HCT116 (cell line): ENCODE results near the gene TMPRSS13.

ENCODE experiments used
- CEBPB ChIP-seq: IDR thresholded peaks from 2 replicates; pipeline ENCODE4 v1.6.1; 2012; ENCODE audit warnings: low read depth
- ELF1 ChIP-seq: IDR thresholded peaks from 2 replicates; pipeline ENCODE4 v1.6.1; 2012; ENCODE audit warnings: low read depth, borderline replicate concordance
- EZH2 ChIP-seq: fragments of 200-600 bp; sonication (generic); IDR thresholded peaks from 2 replicates; pipeline ENCODE4 v1.6.1; 2017; ENCODE audit warnings: antibody characterized with exemption, mixed run types
- FOSL1 ChIP-seq: IDR thresholded peaks from 2 replicates; pipeline ENCODE4 v1.6.1; 2012; ENCODE audit warnings: low read depth
- JUND ChIP-seq: IDR thresholded peaks from 2 replicates; pipeline ENCODE4 v1.6.1; 2012
- POLR2A ChIP-seq: IDR thresholded peaks from 2 replicates; pipeline ENCODE4 v1.7.0; 2011; ENCODE audit warnings: borderline replicate concordance; ENCODE audit not compliant: insufficient read depth, insufficient read length; ENCODE audit errors: extremely low read depth
- POLR2AphosphoS5 ChIP-seq: IDR thresholded peaks from 2 replicates; pipeline ENCODE4 v1.6.1; 2011; ENCODE audit warnings: mild to moderate bottlenecking, low read depth, low read length, moderate library complexity
- SIN3A ChIP-seq: IDR thresholded peaks from 2 replicates; pipeline ENCODE4 v1.6.1; 2012; ENCODE audit warnings: low read depth
- YY1 ChIP-seq: IDR thresholded peaks from 2 replicates; pipeline ENCODE4 v1.6.1; 2011; ENCODE audit warnings: low read length, low read depth, moderate library complexity, mild to moderate bottlenecking; ENCODE audit not compliant: insufficient replicate concordance; ENCODE audit errors: extremely low read depth
- ZNF274 ChIP-seq: fragments of 200-500 bp; sonication (Bioruptor generic); IDR thresholded peaks from 2 replicates; pipeline ENCODE4 v1.6.1; 2014; ENCODE audit warnings: mild to moderate bottlenecking, low read depth, low read length, inconsistent platforms
- TF ChIP-seq, protein P1 (sequence below): IDR thresholded peaks from 2 replicates; pipeline ENCODE4 v1.6.1; 2012
- TF ChIP-seq, protein P2 (sequence below), 3 experiments: fragments of 200-600 bp in 1 of 3; sonication (generic) in 1 of 3; IDR thresholded peaks in 2 of 3; conservative IDR thresholded peaks in 1 of 3; 2 replicates each; pipeline ENCODE4 v1.5.1; 2012 to 2017; ENCODE audit warnings: low read depth in 2 of 3, low read length in 2 of 3, antibody characterized with exemption in 1 of 3, borderline replicate concordance in 1 of 3, control low read depth in 1 of 3, mild to moderate bottlenecking in 1 of 3, mixed read lengths in 1 of 3, mixed run types in 1 of 3, moderate library complexity in 1 of 3; ENCODE audit not compliant: insufficient read depth in 1 of 3
- TF ChIP-seq, protein P3 (sequence below): IDR thresholded peaks from 2 replicates; pipeline ENCODE4 v1.6.1; 2011; ENCODE audit warnings: mild to moderate bottlenecking, low read length, moderate library complexity; ENCODE audit not compliant: insufficient replicate concordance; ENCODE audit errors: extremely low read depth

DNA sequence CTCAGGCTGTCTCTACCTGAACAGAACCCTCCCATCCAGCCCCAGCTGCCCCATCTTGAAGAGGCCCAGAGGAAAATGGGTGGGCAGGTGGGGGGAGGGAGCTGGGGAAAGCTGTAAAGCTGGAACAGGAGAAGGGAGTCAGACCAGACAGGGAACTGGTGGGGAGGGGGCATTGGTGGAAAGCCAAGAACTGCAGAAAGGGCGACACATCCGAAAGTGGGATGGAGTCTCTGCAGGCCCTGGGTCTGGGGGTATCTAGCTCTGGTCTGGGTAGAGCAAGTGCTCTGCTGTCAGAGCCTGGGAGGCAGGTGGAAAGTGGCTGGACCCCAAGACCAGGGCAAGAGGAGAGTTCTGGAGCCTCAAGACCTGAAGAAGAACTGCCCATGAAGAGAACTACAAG is 7.7 kb downstream of the TMPRSS13 start:
- TF ChIP-seq EZH2 (no peak), JUND (no peak), POLR2AphosphoS5 (no peak), ZNF274 (no peak), CEBPB (no peak), FOSL1 (no peak), ELF1 (no peak), POLR2A (no peak), YY1 (no peak), SIN3A (no peak)
- TF ChIP-seq, protein P1, sequence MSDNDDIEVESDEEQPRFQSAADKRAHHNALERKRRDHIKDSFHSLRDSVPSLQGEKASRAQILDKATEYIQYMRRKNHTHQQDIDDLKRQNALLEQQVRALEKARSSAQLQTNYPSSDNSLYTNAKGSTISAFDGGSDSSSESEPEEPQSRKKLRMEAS = no peak
- TF ChIP-seq, protein P2, sequence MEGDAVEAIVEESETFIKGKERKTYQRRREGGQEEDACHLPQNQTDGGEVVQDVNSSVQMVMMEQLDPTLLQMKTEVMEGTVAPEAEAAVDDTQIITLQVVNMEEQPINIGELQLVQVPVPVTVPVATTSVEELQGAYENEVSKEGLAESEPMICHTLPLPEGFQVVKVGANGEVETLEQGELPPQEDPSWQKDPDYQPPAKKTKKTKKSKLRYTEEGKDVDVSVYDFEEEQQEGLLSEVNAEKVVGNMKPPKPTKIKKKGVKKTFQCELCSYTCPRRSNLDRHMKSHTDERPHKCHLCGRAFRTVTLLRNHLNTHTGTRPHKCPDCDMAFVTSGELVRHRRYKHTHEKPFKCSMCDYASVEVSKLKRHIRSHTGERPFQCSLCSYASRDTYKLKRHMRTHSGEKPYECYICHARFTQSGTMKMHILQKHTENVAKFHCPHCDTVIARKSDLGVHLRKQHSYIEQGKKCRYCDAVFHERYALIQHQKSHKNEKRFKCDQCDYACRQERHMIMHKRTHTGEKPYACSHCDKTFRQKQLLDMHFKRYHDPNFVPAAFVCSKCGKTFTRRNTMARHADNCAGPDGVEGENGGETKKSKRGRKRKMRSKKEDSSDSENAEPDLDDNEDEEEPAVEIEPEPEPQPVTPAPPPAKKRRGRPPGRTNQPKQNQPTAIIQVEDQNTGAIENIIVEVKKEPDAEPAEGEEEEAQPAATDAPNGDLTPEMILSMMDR (IDR thresholded peaks at IDR 0.05 in 2 of 3, conservative IDR thresholded peaks at IDR 0.05 in 1 of 3; ENCODE audit: borderline replicate concordance in 1 of 3, insufficient read depth in 1 of 3, low read depth in 2 of 3, low read length in 2 of 3) = no peak
- TF ChIP-seq, protein P3, sequence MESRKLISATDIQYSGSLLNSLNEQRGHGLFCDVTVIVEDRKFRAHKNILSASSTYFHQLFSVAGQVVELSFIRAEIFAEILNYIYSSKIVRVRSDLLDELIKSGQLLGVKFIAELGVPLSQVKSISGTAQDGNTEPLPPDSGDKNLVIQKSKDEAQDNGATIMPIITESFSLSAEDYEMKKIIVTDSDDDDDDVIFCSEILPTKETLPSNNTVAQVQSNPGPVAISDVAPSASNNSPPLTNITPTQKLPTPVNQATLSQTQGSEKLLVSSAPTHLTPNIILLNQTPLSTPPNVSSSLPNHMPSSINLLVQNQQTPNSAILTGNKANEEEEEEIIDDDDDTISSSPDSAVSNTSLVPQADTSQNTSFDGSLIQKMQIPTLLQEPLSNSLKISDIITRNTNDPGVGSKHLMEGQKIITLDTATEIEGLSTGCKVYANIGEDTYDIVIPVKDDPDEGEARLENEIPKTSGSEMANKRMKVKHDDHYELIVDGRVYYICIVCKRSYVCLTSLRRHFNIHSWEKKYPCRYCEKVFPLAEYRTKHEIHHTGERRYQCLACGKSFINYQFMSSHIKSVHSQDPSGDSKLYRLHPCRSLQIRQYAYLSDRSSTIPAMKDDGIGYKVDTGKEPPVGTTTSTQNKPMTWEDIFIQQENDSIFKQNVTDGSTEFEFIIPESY = no peak
